ENCODE measurements around the gene CST4.
"Not testable (repeated sequence)": the region's sequence is repeated elsewhere in the genome, so short reads cannot be mapped to it uniquely, and the experiment has no call there.

Gene CST4

DNA sequence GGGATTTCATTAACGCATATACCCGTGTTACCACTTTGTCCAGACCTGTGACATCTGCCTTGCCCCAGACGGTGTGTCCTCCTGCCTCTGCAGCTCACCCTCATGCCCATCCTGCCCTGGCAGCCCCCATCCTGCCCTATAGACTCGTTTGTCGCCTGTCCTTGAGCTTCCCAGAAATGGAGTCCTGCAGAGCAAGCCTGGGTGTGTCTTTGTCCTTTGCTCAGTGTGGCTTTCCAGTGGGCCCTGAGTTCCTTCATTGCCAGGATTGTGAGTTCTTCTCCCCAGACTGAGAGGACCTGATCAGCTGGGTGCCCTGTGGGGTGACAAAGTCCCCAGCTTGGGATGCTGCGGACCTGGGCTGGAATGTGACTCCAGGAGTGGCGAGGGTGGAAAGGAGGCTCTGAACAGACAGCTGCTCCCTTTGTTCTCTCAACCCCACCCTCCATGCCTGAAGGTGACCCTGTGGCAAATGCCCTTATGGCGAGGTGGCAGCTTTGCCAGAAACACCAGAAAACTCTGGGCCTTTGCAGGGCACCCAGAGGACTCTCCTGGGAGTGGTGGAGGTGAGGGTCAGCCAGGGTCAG lies 48.7 kb downstream of the CST4 start:
- DNase-seq = no peak

DNA sequence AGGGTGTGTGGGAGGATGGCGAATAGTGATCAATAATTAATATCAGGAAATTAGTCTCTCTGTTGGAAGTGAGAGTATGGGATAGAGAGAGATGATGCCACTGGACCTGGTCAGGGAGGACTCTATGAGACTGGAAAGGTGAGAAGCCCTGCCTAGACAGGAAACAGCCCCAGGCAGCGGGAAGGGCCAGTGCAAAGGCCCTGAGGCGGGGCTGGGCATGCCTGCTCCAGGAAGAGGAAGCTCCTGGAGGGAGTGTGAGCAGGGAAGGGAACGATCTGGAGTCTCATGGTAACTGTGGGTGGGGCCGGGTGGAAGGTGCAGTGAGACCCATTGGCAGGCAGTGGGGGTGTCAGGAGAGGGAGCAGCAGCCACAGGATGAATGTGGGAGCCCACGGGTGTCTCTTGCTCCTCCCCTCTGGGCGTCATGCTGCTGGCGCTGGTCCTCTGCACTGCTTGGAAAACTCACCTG lies 49.3 kb downstream of the CST4 start:
- DNase-seq = no peak

DNA sequence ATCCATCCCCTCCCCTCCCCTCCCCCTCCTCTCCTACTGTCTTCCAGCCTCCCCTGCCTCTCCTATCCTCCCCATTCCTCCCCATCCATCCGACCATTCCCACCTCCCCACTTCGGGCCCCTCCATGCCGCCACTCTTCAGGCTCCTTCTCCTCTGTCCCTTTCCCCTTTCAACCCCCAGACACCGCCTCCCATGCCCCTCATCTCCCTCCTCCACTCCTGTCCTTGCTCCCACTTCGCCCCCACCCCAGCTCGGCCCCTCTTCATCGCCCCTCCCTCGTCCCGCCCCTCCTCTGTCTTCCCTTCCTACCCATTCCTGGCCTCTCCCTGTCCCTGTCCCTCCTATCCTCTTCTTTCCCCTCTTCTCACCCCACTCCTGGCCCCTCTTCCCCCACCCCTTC lies 50.5 kb downstream of the CST4 start:
- no peak for DNase-seq

DNA sequence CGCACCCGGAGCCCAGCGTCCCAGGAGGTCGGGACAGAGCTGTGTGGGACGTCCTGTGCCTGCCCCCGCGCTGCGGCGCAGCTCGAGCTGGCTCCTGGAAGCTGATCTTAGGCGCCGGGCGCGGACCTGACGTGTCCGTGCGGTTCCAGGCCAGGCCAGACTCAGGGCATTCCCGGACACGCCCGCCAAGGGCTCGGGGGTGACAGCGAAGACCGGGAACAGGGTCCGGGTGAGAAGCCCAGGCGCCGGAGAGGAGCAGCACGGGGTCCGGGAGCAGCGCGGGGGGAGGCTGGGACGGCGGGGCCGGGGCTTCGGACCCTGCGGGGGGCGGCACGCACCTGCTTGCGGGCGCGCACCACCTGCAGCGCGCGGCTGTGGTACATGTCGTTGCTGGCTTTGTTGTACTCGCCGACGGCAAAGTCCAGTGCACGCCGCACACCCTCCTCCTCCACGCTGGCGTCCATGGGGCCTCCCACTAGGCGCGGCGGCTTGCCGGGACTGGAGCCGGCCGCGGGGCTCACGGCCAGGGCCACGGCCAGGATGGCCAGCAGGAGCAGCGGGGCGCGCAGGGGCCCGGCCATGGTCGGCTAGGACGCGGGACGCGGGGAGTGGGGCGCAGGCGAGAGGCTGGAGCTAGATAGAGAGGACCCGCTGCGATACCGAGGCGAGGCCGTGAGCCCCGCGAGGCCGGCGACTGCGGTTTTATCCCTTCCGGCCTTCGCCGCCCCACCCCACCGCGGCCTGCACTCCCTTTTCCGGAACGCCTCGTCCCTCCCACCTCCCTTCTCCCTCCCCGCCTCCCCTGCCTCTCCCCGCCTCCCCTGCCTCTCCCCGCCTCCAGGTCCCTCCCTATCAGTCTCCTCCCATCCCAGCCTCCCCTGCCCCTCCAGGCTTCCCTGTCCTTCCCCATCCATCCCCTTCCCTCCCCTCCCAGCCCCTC lies 51.3 kb downstream of the CST4 start, which contains the start of gene CST3:
TSS of gene CST3 (minus strand) at position 674 of the 940 bp plus-strand sequence. CDS start at position 581, 93 bp downstream.
- peak; percentile 7 for DNase-seq

DNA sequence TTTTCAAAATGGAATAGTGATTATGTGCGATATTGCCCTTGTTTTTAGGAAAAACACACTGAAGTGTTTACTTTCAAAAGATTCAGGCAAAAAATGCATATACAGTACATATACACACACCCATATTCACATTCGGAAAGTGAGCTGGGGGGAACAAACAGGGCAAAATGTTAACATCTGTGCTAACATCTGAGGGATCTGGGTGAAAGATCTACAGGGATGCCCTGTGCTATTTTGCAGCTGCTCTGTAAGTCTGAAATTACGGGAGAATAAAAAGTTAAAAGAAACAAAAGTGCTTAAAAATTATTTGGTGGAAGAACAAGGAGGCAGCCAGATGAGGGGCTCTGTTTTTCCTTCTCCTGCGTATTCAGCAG lies 51.9 kb downstream of the CST4 start:
- no peak for DNase-seq

DNA sequence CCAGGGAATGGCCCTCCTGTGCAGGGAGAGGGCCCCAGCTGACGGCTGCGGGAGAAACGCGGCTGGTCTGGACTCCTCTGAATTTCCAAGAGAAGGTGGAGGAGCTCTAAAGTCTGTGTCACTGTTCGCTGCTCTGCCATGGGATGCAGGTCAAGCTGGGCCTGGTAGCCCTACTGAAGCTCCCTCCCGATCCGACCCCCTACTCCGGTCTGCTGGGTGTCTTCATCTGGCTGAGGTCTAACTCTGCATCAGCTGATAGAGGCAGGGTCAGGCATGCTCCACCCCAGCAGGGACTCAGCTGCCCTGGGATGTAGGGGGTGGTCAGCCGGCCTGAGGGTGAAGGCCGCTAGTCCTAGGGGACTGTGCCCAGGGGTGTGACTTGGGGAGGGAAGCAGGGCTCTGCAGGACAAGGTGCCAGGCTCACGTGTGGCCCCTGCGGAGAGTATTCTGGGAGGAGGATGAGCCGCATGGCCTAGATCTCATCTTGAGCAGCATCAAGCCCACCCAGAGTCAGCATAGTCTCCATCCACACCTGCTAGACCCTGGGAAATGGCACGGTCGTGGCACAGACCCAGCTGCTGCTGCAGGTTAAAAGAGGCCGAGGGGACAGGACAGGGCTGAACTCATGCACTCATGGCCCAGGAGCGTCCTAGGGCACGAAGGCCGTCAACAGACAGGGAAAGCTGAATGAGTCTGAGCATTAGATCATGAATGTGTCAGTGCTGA lies 52.5 kb downstream of the CST4 start:
- no peak for DNase-seq

DNA sequence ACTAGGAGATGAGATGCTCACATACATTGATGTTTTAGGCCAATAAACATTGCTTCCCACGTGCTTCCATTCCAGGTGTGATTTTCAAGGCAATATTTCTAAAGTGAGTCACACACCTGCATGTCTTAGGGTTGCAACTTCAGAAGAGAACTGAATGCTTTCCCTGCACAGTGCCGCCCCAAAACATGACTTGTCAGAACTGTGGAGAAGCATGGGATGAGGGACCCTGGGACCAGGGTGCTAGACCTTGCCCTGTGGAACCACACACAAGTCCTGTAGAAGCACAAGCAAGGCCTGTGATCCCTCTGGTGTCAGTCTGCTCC lies 53.1 kb downstream of the CST4 start:
- not testable (repeated sequence) for DNase-seq

Data from CD4-positive, alpha-beta T cell treated with Interleukin-6 for 4 hours (primary cell).